GM21825 (cell line): Measurements from ENCODE around the gene UNC13B.

Experiments
- ATAC-seq: cut with Tn5 transposase; IDR thresholded peaks from one replicate; pipeline ENCODE4 v1.9.1; 2021; ENCODE audit warnings: mild to moderate bottlenecking, moderate library complexity; ENCODE audit not compliant: unreplicated experiment

The UNC13B gene

DNA sequence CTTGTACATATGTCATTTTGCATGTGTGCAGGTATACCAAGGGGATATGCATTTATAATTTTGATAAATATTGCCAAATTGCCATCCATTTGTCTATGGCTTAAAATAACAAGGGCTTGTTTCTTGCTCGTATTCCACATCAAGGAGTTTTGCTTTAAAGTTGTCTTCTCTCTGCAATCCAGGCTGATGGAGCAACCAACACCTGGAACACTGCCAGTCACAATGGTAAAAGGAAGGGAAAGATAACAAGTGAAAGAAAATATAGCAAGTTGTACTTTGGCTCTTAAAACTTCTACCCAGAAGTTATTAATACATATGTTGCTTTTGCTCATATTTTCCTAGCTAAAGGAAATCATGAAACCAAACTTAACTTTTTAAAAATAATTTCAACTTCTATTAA, 156.9 kb downstream of the UNC13B start:
- no peak for ATAC-seq

DNA sequence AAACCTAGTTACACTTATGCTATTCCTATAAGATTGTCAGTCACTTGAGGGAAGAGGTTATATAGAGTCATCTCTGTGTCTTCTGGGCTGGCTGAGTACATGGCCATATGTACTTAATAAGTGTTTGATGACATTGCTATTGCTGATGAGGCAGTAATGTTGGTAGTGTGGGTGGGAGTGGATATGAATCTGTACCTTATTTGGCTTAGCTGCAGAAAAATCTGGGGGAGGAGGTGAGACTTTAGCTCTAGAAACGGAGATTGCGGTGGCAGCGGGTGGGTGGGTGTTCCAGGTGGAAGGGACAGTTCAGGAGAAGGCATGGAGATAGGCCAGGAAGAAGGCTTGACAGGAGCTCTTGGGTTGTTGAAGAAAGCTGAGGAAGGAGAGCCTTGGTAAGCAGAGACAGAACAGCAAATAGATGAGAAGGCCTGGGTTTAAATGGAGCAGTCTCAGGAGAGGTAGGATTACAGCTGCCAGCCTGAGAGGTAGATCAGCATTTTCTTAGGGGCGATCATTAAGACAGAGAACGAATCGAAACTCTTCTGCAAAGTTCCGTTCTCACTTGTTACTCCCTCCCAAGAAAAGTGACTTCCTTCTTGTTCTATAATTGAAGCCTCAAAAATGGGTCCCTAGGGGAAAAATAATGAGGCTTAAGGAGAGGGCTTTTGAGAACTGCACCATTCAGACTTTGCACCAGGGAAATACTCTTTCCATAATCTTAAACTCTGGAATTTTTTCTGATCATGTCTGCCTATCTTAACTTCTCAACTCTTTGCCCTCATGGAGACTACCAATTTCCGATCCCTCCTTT, 160.5 kb downstream of the UNC13B start:
- no peak for ATAC-seq

DNA sequence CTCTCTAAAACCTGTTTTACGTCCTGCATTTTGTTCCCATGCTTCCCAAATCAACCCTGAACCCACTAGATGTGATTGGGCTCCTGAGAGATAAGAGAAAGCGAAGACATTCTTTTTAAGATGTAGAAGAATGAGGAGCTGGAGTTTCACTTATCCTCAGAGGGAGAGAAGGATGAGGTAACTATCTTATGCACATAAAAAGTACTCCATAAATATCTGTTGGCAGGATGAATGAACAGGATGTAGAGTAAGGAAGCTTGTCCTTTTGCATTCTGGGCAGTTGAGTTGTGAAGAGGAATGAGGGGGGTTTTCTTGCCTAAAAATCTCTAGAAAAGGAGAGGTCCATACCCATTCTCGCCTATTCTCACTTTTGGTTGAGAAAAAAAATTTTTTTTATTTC, 163.2 kb downstream of the UNC13B start:
- no peak for ATAC-seq

DNA sequence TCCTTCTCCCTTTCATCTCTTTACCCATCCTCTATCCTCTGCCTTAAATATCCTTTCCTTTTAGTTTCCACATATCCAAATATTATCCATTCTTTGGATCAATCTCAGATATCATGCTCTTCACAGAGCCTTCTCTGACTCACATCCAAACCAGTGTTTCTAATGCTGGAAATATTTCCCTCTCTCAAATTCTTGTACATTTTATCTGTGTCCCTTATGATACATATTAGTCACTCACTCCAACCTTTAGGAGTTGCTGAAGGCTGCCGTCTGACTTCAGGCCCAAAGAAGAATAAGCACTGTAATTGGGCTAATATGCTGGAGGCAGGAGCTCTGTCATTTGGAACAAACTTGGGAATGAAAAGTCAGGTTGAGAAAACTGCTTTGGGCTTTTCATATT, 171.7 kb downstream of the UNC13B start:
- ATAC-seq, result no peak

DNA sequence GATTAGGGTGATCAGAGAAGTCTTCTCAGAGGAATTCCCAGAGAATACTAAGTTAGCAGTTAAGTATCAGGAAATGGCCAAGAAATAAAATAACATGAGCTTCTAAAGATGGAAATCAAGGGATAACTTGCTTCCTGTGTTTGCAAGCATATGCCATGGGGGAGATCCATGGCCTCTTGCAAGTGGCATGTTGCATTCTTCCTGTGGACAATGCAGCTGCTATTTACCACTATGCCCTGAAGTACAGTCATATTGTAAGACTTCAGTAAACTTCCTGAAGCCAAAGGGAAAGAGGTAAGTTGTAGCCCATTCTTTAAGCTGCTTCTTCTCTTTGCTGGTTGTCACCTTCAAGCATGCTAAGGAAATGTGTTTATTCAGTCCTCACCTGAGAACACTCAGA, 173.4 kb downstream of the UNC13B start:
- ATAC-seq, result no peak

DNA sequence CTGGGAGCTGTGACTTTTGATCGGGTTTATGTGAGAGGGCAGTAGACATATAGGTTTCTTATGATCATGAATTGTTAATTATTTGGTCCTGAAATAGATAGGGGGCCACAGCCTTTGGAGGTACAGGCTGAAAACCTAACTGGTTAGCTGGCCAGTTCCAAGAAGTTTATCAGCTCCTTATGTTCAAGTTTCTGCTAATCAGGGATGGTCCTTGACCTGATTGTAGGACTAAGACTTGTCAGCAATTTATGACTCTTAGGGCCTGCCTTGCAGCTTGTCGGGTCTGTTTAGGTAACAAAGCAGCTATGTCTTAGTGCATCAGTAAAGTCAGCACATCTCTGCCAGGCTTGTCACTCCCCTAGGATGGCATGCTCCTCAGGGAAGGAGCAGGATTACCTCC, 176.3 kb downstream of the UNC13B start:
- no peak for ATAC-seq

DNA sequence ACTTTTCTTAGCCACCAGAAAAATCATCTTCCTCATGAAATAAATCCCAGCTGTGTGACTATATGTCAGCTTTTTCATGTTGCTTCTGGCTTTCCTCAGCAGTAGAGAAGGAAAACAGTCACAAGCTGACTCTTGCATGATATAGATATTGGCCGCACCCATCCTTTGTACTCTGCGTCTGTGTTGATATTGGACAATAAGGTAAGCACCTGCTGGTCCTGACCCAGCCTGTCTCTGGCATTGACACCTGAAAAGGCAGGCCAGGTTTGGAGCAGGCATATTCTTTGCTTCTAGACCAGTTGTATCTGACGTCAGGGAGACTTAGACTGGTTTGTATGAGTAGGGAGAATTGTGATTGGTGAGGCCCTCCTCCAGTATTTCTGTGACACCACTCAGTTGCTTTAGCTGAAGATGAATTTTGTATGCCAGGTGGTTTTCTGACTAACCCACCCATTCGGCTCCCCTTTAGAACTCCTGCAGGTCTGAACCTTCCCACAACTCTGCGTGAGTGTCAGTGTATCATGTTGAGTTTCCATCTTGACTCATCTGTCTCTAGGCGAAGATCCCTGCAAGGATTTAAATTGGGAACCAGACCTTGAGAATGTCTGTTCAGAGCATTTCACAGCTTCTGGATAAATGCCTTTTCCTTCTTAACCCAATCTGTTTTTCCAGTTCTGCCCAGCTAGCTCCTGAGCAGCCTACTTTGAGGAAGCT, 176.9 kb downstream of the UNC13B start:
- no peak for ATAC-seq

DNA sequence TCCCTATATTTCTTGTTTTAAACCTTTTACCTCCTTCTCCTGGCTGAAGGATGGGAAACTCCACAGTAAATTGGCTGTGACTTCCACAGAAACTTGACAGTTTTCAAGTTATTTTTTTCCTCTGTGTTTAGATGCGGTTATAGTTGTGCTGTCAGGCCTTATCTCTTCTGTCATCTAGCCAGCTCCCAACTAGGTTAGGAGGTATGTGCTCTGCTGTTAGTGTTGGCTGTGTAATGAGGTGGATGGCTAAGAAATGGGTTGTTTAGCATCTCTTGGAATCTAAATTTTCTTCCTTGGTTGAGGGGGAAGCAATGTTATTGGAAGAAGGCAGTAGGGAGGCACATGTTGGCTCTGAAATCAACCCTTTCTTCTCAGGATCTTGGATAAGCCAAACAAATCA, 178.2 kb downstream of the UNC13B start:
- ATAC-seq, result no peak

DNA sequence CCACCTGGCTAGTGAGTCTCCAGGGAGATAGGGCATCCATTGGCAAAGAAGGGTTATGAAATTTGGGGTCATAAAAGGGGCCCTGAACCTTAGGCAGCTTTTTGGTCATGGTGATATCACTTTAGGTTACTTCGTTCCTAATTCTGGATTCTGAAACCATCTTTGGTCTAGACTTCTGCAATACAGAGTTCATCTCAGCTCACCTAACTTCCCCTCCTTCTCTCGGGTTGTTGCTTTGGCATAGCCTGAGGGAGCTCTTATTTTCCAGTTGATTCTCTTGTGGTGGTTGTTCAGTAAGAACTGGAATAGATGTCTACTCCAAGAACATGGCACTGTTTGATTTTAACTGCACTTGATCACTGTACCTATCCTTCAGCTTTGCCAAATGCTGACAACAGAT, 179.2 kb downstream of the UNC13B start:
- no peak for ATAC-seq

DNA sequence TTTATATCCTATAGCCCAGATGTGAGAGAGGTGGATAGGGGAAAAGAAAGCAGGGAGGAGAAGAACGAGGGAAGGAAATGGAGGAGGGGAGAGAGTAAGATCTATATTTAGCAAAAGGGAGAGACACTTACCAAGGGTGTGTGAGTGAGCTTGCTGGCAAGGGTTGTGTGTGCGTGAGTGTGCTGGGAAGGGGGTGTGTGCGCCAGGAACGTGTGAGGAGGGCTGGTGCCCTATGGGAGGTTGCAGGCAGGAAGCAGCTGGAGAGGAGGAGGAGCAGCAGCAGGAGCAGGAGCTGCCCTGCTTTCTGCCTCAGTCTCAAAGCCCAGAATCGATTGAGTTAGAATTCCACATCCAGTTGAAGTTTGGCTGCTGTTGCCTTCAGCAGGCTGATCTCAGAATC, 179.8 kb downstream of the UNC13B start:
- ATAC-seq, result no peak

DNA sequence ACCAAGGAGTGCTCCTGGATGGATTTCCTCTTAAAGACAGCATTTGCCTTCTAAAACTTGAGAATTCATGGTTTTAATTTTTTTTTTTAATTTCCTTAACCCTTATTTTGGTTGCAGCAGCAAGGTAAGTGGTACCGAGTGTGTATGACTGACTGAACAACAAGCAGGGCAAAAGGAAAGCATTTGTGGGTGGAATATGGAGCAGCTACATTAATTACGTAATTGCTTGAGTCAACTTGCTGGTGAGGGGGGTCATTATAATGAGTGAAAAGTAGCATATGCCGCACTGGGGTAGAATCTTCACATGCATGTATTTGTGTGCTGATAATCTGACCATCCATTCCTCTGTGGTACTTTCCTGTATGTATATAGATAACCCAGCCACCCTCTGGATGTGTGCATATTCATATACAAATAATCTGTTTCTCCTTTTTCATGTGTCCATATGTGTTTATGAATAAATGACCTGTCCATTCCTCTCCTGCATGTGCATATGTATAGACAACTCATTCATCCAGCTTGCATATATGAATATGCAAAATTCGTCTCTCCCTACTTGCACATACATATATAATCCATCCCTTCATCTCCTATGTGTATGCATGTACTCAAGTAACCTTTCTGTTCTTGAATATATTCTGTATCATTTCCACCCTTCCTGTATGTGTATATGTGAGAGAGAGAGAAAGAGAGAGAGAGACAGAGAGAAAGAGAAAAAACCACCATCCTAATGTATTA, 180.6 kb downstream of the UNC13B start:
- no peak for ATAC-seq

DNA sequence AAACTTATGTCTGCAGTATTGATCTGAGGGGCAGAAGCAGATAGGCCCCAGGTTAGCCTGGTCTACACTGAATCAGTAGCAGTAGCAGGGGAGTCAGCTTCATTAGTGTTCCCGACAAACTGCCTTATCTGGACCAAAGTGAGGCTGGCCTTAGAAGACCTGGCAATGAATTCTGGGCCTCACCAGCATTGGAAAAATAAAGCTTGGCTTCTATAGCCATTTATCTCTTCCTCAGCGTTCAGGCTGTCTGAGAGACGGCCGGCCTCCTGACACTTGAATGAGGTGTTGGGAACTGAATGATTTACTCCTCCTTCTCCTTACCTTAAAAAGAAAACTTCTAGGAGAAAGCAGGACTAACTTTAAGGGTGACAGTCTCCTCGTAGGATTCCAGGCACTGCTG, 186.3 kb downstream of the UNC13B start:
- no peak for ATAC-seq

DNA sequence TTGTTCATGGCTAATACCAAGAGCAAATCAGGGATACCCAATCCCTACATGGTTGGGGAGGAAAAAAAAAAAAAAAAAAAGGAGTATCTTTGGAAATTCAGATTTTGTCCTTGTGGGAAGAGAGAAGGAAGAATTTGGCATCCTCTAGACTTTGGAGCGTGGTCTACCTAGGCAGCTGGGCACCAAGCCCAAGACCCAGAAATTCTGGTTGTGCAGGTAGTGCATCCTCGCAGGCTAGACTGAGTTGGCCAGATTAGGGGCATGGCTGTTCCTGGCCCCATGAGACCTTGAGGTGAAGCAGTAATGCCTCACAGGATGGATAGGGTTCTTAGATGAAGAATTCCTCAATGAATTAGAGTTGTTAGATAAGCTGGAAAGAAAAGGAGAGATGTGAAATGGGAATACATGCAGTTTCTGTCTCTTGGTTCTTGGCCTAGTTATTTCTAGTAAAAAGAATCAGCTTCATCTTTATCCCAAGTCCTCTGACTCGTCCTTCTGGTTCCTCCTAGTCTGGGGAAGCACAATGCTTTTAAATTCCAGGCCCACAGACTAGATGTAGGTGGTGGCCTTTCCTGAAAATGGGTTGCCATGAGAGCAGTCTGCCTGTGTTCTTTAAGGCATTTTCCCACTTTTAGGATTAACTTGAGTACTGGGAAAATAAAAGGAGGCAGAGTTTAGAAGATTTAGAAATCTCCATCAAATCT, 187.6 kb downstream of the UNC13B start:
- no peak for ATAC-seq

DNA sequence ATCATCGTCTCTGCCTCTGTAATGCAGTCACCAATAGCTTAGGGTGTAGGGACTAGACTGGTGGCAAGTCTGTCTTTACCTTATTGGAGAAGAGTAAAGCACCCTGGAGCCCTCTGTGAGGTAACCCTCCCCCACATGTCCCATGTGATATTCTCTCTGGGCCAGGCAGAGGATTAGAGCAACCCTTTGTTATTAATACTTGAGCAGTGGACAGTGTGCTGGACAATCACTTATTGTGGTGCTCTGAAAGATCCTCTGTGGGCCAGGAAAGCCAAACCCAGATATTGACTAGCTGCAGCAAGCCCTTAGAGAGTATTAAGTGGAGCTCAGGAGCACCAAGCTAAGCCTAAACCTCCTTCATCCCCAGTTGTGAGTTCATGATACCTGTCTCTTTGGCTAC, 188.4 kb downstream of the UNC13B start:
- ATAC-seq, result no peak

DNA sequence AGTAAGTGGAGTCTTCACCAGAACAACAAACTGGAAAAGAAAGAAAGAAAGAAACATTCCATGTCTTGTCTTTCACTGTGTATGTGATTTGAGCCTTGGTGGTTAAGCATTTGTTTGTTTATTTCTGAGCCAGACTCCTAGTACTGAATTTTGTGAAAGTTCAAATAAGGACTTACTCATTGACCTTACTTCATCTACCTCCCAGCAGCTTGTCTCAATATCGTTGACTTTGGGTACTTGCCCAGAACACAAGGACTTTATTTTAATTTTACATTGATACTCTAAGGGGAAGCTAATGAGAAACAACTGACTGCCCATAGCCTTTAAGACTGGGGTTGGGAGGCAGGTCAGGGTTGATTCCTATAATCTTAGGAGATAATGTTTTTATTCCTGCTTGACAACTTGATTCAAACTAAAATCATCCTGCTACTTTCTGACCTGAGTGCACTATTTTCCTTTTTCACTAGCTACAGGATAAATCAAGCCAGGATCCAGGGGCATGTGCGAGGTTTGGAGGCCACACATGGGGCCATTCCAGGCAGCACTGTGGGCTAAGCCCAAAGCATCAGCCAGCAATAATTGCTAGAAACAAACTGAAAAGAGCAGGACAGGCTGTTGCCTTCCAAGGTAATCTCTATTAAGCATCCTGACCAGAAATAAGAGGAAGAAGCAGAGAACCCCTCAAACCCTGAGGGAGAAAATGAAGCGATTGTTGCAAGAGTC, 189.2 kb downstream of the UNC13B start:
- ATAC-seq, result no peak

DNA sequence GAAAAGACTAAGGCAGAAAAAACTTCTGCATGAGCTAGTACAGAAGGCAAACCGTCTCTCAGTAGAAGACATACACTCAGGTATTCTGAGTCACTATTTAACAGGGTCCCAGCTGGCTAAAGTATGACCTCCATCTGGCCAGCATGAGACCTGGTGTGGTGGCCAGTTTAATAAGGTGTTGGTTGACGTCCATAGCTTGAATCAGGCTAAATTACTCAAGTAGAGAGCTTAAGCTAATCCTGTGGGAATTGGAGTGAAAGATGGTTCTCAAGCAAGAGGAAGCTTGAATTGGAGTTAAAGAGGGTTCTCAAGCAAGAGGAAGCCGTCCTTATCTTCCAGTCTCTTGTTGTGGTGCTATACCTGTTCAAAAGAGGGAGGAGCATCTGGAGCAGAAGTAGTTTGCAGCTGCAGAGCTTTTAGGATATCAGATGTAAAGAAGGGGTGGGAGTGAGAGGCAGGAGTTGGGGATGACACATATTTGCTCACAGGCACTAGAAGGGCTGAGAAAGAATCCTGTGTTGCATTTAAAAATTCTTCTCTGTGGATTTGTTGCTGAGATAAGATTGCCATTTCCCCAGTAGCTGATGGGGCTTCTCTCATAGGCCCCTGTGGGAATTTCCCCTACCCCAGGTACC, 192.0 kb downstream of the UNC13B start:
- no peak for ATAC-seq

DNA sequence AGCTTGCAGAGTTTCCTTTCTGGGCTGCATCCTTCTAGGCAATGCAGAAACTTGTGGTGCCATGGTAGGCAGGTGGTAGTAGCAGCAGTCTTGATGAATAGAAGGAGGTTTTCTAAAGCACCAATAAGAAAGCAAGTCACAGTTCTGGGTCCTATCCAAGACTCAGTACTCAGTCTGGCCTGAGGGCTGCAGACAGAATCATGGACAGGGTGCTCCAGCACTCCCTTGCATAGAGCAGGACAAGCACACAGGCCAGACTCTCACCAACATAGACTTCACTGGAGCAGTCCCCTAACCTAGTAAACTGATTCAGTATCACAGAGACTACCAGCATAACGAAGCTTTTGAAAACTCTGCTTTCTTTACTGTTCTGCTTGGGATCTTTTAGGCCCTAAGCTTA, 194.1 kb downstream of the UNC13B start:
- no peak for ATAC-seq

DNA sequence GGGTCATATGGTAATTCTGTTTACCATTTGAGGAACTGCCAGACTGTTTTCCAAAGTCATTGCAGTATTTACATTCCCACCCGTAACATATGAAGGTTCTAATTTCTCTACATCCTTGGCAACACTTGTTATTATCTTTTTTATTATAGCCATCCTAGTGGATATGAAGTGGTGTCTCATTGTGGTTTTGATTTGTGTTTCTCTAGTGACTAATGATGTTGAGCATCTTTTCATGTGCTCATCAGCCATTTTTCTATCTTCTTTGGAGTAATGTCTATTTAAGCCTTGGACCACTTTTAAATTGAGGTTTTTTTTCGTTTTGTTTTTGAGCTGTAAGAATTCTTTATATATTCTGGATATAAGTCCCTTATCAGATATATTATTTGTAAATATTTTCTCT, 195.3 kb downstream of the UNC13B start:
- no peak for ATAC-seq

DNA sequence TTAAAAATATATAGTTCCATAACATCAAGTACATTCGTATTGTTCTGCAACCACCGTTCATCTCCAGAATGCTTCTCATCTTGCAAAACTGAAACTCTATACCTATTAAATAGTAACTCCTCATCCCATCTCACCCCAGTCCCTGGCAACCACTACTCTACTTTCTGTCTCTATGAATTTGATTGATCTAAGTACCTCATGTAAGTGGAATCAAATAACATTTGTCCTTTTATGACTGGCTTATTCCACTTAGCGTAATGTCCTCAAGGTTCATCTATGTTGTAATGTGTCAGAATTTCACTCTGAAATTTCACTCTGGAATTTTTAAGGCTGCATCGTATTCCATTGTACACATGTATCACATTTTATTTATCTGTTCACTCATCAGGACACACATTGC, 196.0 kb downstream of the UNC13B start:
- no peak for ATAC-seq
